ENCODE data around the gene EPHA2. TPM values are rescaled to one million over a fixed set of nuclear protein-coding genes. Genes with fewer than 3 reads are reported as not detected.

EPHA2 gene
- polyA plus RNA-seq, 12 donors: 4.3 to 15.3 (median 6.5) TPM; not detected in 1

DNA sequence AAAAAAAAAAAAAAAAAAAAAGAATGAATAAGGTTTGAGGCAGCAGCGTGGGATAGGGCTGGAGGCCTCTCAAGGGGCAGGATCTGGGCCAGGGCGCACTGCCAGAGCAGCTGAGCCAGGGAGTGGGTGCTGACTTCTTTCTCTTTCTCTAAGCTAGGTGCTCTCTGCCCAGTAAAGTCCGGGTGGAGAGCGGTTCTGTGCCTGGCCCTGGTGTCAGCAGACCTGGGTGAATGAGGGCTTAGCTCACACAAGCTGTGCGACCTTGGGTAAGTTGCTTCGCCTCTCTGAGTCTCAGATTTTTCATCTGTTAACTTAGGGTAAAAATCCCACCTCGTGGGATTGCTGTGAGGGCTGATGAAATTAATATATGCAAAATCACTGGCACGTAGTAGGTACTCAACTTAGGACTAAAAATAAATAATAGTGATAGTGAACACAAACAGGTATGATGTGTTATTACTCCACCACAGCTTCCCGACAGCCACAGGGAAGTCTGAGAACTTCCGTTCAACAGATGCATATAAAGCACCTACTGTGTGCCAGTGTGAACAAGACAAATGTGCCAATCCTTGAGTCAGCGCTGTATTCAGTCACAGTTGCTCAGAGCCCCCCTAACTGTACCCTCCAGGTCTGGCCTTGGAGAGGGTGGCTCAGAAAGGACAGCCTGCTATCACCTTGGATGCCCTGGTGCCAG is 80.4 kb downstream of the EPHA2 start:
- no peak for DNase-seq

Other genes with a start within 250 kb of the EPHA2 start
- gene ZBTB17, start 180.0 kb downstream of the EPHA2 start, polyA plus RNA-seq (ENCODE audit: insufficient read length in 12 of 12): 10 to 100 TPM in 11 of 12 donors, not detected in 1; 17.9 to 32.1 (median 22.4) TPM
- gene SRARP, start 151.8 kb downstream of the EPHA2 start, polyA plus RNA-seq (ENCODE audit: insufficient read length in 12 of 12): under 1 TPM in 2 of 12 donors, not detected in 10; 0.05 to 0.07 TPM
- gene HSPB7, start 138.0 kb downstream of the EPHA2 start, polyA plus RNA-seq (ENCODE audit: insufficient read length in 12 of 12): 100 to 1,000 TPM in 7 of 12 donors, 10 to 100 TPM in 4, not detected in 1; 57.9 to 237 (median 114) TPM
- 1 to 10 TPM in 5 of 12 donors, under 1 TPM in 5, not detected in 2; 0.30 to 1.7 (median 1.0) TPM for gene CLCNKA, start 134.0 kb downstream of the EPHA2 start, polyA plus RNA-seq (ENCODE audit: insufficient read length in 12 of 12)
- gene CLCNKB, start 112.3 kb downstream of the EPHA2 start, polyA plus RNA-seq (ENCODE audit: insufficient read length in 12 of 12): under 1 TPM in 8 of 12 donors, not detected in 4; 0.13 to 0.66 (median 0.21) TPM
- gene FAM131C, start 82.4 kb downstream of the EPHA2 start, polyA plus RNA-seq (ENCODE audit: insufficient read length in 12 of 12): 1 to 10 TPM in 1 of 12 donors, under 1 TPM in 6, not detected in 5; 0.07 to 1.0 (median 0.25) TPM
- gene ARHGEF19, start 56.6 kb upstream of the EPHA2 start, polyA plus RNA-seq (ENCODE audit: insufficient read length in 12 of 12): 10 to 100 TPM in 2 of 12 donors, 1 to 10 TPM in 8, not detected in 2; 1.6 to 28.6 (median 2.7) TPM
- gene CPLANE2, start 81.1 kb upstream of the EPHA2 start, polyA plus RNA-seq (ENCODE audit: insufficient read length in 12 of 12): 1 to 10 TPM in 10 of 12 donors, not detected in 2; 1.0 to 4.4 (median 2.1) TPM
- gene FBXO42, start 196.4 kb upstream of the EPHA2 start, polyA plus RNA-seq (ENCODE audit: insufficient read length in 12 of 12): 10 to 100 TPM in 11 of 12 donors, not detected in 1; 13.9 to 18.9 (median 16.8) TPM
- 100 to 1,000 TPM in 1 of 12 donors, 10 to 100 TPM in 10, not detected in 1; 72.1 to 107 (median 86.0) TPM for gene SZRD1, start 211.2 kb upstream of the EPHA2 start, polyA plus RNA-seq (ENCODE audit: insufficient read length in 12 of 12)